ENCODE data around the gene TTC33.

The TTC33 gene

GRCh38 chr5:40754381-40755092 lies 1.2 kb downstream of the TTC33 start:
- TF ChIP-seq EZH2phosphoT487 (conservative IDR thresholded peaks at IDR 0.05; ENCODE audit: low read length) (no peak), CTCF (IDR thresholded peaks at IDR 0.05; ENCODE audit: insufficient read depth, low read length, poor library complexity, severe bottlenecking) (no peak)
- H2AFZ ChIP-seq (ENCODE audit: low read depth, low read length, severe bottlenecking): peak overlapping the region; percentile 92
- no peaks in the 10 kb centered on the region for H4K20me1 ChIP-seq (ENCODE audit: low read depth, low read length)
- H3K4me3 ChIP-seq (ENCODE audit: insufficient read depth, low read length, poor library complexity, severe bottlenecking): peak overlapping the region; percentile 85
- peaks cover 16% of the 10 kb centered on the region for H3F3A ChIP-seq (ENCODE audit: insufficient read depth)
- peak overlapping the region; percentile 80 for H3K4me2 ChIP-seq (ENCODE audit: low read depth, low read length, poor library complexity, severe bottlenecking)
- no peaks in the 10 kb centered on the region for H3K9me2 ChIP-seq (replicated peaks; ENCODE audit: insufficient read depth, low read length)
- peak overlapping the region; percentile 91 for H3K9ac ChIP-seq (ENCODE audit: low read length)
- no peaks in the 10 kb centered on the region; the same call in 1 of the 2 replicates for H3K36me3 ChIP-seq (ENCODE audit: low read length)
- no peaks in the 10 kb centered on the region for H3K9me3 ChIP-seq (ENCODE audit: insufficient read depth, low read length)
- peak overlapping the region; percentile 61 for H3K27ac ChIP-seq (ENCODE audit: low read depth, low read length)
- peaks cover 58% of the 10 kb centered on the region for H3K79me2 ChIP-seq (ENCODE audit: insufficient read depth, low read length)
- H3K27me3 ChIP-seq (ENCODE audit: low read length): no peaks in the 10 kb centered on the region

GRCh38 chr5:40746703-40747102 lies 9.1 kb downstream of the TTC33 start:
- peaks cover 81% of the 10 kb centered on the region for H3K79me2 ChIP-seq (ENCODE audit: insufficient read depth, low read length)
- H3K27me3 ChIP-seq (ENCODE audit: low read length): no peaks in the 10 kb centered on the region
- no peak overlapping the region for H3K9ac ChIP-seq (ENCODE audit: low read length)
- H3K27ac ChIP-seq (ENCODE audit: low read depth, low read length): no peak overlapping the region
- TF ChIP-seq EZH2phosphoT487 (conservative IDR thresholded peaks at IDR 0.05; ENCODE audit: low read length): no peak
- no peak for TF ChIP-seq CTCF (IDR thresholded peaks at IDR 0.05; ENCODE audit: insufficient read depth, low read length, poor library complexity, severe bottlenecking)
- H3K36me3 ChIP-seq (ENCODE audit: low read length): peaks cover 15% of the 10 kb centered on the region
- H4K20me1 ChIP-seq (ENCODE audit: low read depth, low read length): no peaks in the 10 kb centered on the region
- H3K4me2 ChIP-seq (ENCODE audit: low read depth, low read length, poor library complexity, severe bottlenecking): peak overlapping the region; percentile 14
- no peak overlapping the region for H3K4me3 ChIP-seq (ENCODE audit: insufficient read depth, low read length, poor library complexity, severe bottlenecking)
- H3K9me3 ChIP-seq (ENCODE audit: insufficient read depth, low read length): no peaks in the 10 kb centered on the region
- H2AFZ ChIP-seq (ENCODE audit: low read depth, low read length, severe bottlenecking): no peak overlapping the region
- H3F3A ChIP-seq (ENCODE audit: insufficient read depth): no peaks in the 10 kb centered on the region
- no peaks in the 10 kb centered on the region for H3K9me2 ChIP-seq (replicated peaks; ENCODE audit: insufficient read depth, low read length)

- H3K36me3 ChIP-seq (ENCODE audit: low read length): peaks cover 38% of the 10 kb centered on the region
- H2AFZ ChIP-seq (ENCODE audit: low read depth, low read length, severe bottlenecking): no peak overlapping the region
- H3K27ac ChIP-seq (ENCODE audit: low read depth, low read length): no peak overlapping the region
- H3F3A ChIP-seq (ENCODE audit: insufficient read depth): no peaks in the 10 kb centered on the region
- H4K20me1 ChIP-seq (ENCODE audit: low read depth, low read length): no peaks in the 10 kb centered on the region
- H3K27me3 ChIP-seq (ENCODE audit: low read length): no peaks in the 10 kb centered on the region
- H3K4me3 ChIP-seq (ENCODE audit: insufficient read depth, low read length, poor library complexity, severe bottlenecking): no peak overlapping the region
- TF ChIP-seq EZH2phosphoT487 (conservative IDR thresholded peaks at IDR 0.05; ENCODE audit: low read length): no peak
- no peaks in the 10 kb centered on the region for H3K9me3 ChIP-seq (ENCODE audit: insufficient read depth, low read length)
- H3K9ac ChIP-seq (ENCODE audit: low read length): no peak overlapping the region
- H3K9me2 ChIP-seq (replicated peaks; ENCODE audit: insufficient read depth, low read length): no peaks in the 10 kb centered on the region
- peaks cover 59% of the 10 kb centered on the region for H3K79me2 ChIP-seq (ENCODE audit: insufficient read depth, low read length)
- H3K4me2 ChIP-seq (ENCODE audit: low read depth, low read length, poor library complexity, severe bottlenecking): no peak overlapping the region
Observed at GRCh38 chr5:40743771-40744170, 12.0 kb downstream of the TTC33 start.

GRCh38 chr5:40738502-40738901 lies 17.3 kb downstream of the TTC33 start:
- H4K20me1 ChIP-seq (ENCODE audit: low read depth, low read length): peaks cover 4% of the 10 kb centered on the region
- H3K4me3 ChIP-seq (ENCODE audit: insufficient read depth, low read length, poor library complexity, severe bottlenecking): no peak overlapping the region
- no peaks in the 10 kb centered on the region for H3K9me2 ChIP-seq (replicated peaks; ENCODE audit: insufficient read depth, low read length)
- TF ChIP-seq EZH2phosphoT487 (conservative IDR thresholded peaks at IDR 0.05; ENCODE audit: low read length) (no peak), CTCF (IDR thresholded peaks at IDR 0.05; ENCODE audit: insufficient read depth, low read length, poor library complexity, severe bottlenecking) (no peak)
- no peak overlapping the region for H2AFZ ChIP-seq (ENCODE audit: low read depth, low read length, severe bottlenecking)
- H3K79me2 ChIP-seq (ENCODE audit: insufficient read depth, low read length): peaks cover 20% of the 10 kb centered on the region
- no peak overlapping the region for H3K9ac ChIP-seq (ENCODE audit: low read length)
- peaks cover 28% of the 10 kb centered on the region for H3K36me3 ChIP-seq (ENCODE audit: low read length)
- no peak overlapping the region for H3K4me2 ChIP-seq (ENCODE audit: low read depth, low read length, poor library complexity, severe bottlenecking)
- H3F3A ChIP-seq (ENCODE audit: insufficient read depth): no peaks in the 10 kb centered on the region; the same call in 1 of the 2 replicates
- no peaks in the 10 kb centered on the region for H3K9me3 ChIP-seq (ENCODE audit: insufficient read depth, low read length)
- H3K27ac ChIP-seq (ENCODE audit: low read depth, low read length): no peak overlapping the region
- H3K27me3 ChIP-seq (ENCODE audit: low read length): no peaks in the 10 kb centered on the region

Data from SU-DHL-6 (cell line).